Endothelial cell of umbilical vein (primary cell): ENCODE measurements around the gene CNTF. TPM values are rescaled to one million over a fixed set of nuclear protein-coding genes. Genes with fewer than 3 reads are reported as not detected.

Source experiments
- BruUV-seq: library from RNA; stranded (reverse); fragments of 400-500 nt; replicated peaks from 2 replicates; lab custom pipeline; 2021; lab: Mats Ljungman, UMichigan
- CTCF ChIA-PET: fragments of 300-600, 350-600 bp; sonication (Branson Sonifier 250); formaldehyde crosslinking; loops from one replicate; lab custom pipeline; 2021; ENCODE audit warnings: antibody characterized with exemption, inconsistent platforms; lab: Charles Lee
- POLR2A ChIA-PET: fragments of 300-600, 350-600 bp; sonication (Branson Sonifier 250); formaldehyde crosslinking; loops from one replicate; lab custom pipeline; 2021; ENCODE audit warnings: antibody characterized with exemption, inconsistent platforms; lab: Charles Lee
- DNase-seq: peaks from one replicate; pipeline ENCODE4 v3.0.0-alpha.2; 2011; ENCODE audit warnings: low read depth, low spot score
- FAIRE-seq: peaks from 2 replicates; lab custom pipeline; 2011; peaks lifted over from hg19 to GRCh38; lab: Jason Lieb, UNC
- H2AFZ ChIP-seq: 2 replicates; pipeline ENCODE4 v1.6.0; 2012; ENCODE audit warnings: low read depth, low read length, control low read depth, inconsistent platforms
- H3K27ac ChIP-seq: 2 replicates; pipeline ENCODE4 v1.5.1; 2011; ENCODE audit warnings: low read depth, mild to moderate bottlenecking, control low read depth, low read length, moderate library complexity; ENCODE audit not compliant: insufficient read depth
- H3K27me3 ChIP-seq, 2 experiments: 2 replicates each; pipeline versions ENCODE4 v1.6.0 to v1.6.1; 2011; ENCODE audit warnings: low read length in 2 of 2, mixed read lengths in 1 of 2; ENCODE audit not compliant: control insufficient read depth in 2 of 2, insufficient read depth in 2 of 2
- H3K36me3 ChIP-seq, 2 experiments: 2 replicates in 1 of 2; 3 replicates in 1 of 2; pipeline ENCODE4 v1.5.1; 2011; ENCODE audit warnings: low read length in 2 of 2, mild to moderate bottlenecking in 1 of 2, moderate library complexity in 1 of 2; ENCODE audit not compliant: control insufficient read depth in 2 of 2, insufficient read depth in 2 of 2; ENCODE audit errors: extremely low read depth in 1 of 2
- H3K4me1 ChIP-seq: 3 replicates; pipeline ENCODE4 v1.5.1; 2011; ENCODE audit warnings: mild to moderate bottlenecking, low read length; ENCODE audit not compliant: control insufficient read depth, insufficient read depth; ENCODE audit errors: extremely low read depth
- H3K4me2 ChIP-seq: 2 replicates; pipeline ENCODE4 v1.6.1; 2011; ENCODE audit warnings: low read length, control low read depth, mixed read lengths; ENCODE audit not compliant: insufficient read depth
- H3K4me3 ChIP-seq, 3 experiments: fragments of 200-600 bp in 1 of 3; sonication (generic), shearing (Covaris generic) in 1 of 3; replicated peaks in 1 of 3; 2 replicates each; pipeline ENCODE4 v1.5.1; 2011 to 2016; ENCODE audit warnings: control low read depth in 3 of 3, low read length in 3 of 3, mild to moderate bottlenecking in 2 of 3, inconsistent platforms in 1 of 3, low read depth in 1 of 3, moderate library complexity in 1 of 3; ENCODE audit not compliant: insufficient read depth in 1 of 3
- H3K79me2 ChIP-seq: 2 replicates; pipeline ENCODE4 v1.6.0; 2012; ENCODE audit warnings: low read length, inconsistent platforms; ENCODE audit not compliant: control insufficient read depth, insufficient read depth
- H3K9ac ChIP-seq: replicated peaks from 2 replicates; pipeline ENCODE3; 2011; ENCODE audit warnings: low read length, control low read depth; ENCODE audit not compliant: insufficient read depth; ENCODE audit errors: extremely low read depth
- H3K9me1 ChIP-seq: replicated peaks from 3 replicates; pipeline ENCODE4 v1.6.0; 2011; ENCODE audit warnings: mild to moderate bottlenecking, low read length; ENCODE audit not compliant: control insufficient read depth, insufficient read depth; ENCODE audit errors: extremely low read depth
- H3K9me3 ChIP-seq: replicated peaks from 2 replicates; pipeline ENCODE4 v1.5.1; 2012; ENCODE audit warnings: low read length, inconsistent platforms; ENCODE audit not compliant: control insufficient read depth, insufficient read depth
- H4K20me1 ChIP-seq: replicated peaks from 2 replicates; pipeline ENCODE3; 2011; ENCODE audit warnings: mild to moderate bottlenecking, low read length; ENCODE audit not compliant: control insufficient read depth, insufficient read depth; ENCODE audit errors: extremely low read depth
- CTCF ChIP-seq, 2 donors: IDR thresholded peaks; 1 replicate in 1 of 2; 2 replicates in 1 of 2; pipeline ENCODE4 v1.5.1; 2011; ENCODE audit warnings: low read length in 2 of 2, mild to moderate bottlenecking in 2 of 2, moderate library complexity in 2 of 2, control low read depth in 1 of 2, inconsistent platforms in 1 of 2, low read depth in 1 of 2; ENCODE audit not compliant: insufficient read depth in 1 of 2; ENCODE audit errors: extremely low read depth in 1 of 2
- EZH2 ChIP-seq: IDR thresholded peaks from 2 replicates; pipeline ENCODE4 v1.6.1; 2012; ENCODE audit warnings: borderline replicate concordance, low read depth, mild to moderate bottlenecking, moderate library complexity, low read length, inconsistent platforms; ENCODE audit not compliant: severe bottlenecking
- FOS ChIP-seq: IDR thresholded peaks from 2 replicates; pipeline ENCODE4 v1.6.1; 2011; ENCODE audit warnings: mild to moderate bottlenecking, low read length, moderate library complexity, borderline replicate concordance; ENCODE audit not compliant: insufficient read depth
- GATA2 ChIP-seq: IDR thresholded peaks from 2 replicates; pipeline ENCODE4 v1.7.0; 2011; ENCODE audit warnings: low read depth, mild to moderate bottlenecking, moderate library complexity, mixed read lengths, low read length; ENCODE audit not compliant: insufficient read length, insufficient read depth
- JUN ChIP-seq: IDR thresholded peaks from 2 replicates; pipeline ENCODE4 v1.6.1; 2011; ENCODE audit warnings: borderline replicate concordance, low read depth; ENCODE audit not compliant: insufficient read length, insufficient read depth
- MAX ChIP-seq: IDR thresholded peaks from 2 replicates; pipeline ENCODE4 v1.6.1; 2011; ENCODE audit not compliant: insufficient read depth, insufficient read length
- MYC ChIP-seq: IDR thresholded peaks from one replicate; pipeline ENCODE4 v1.6.1; 2011; ENCODE audit warnings: mild to moderate bottlenecking, low read depth, low read length
- POLR2A ChIP-seq: IDR thresholded peaks from 2 replicates; pipeline ENCODE4 v1.6.1; 2012; ENCODE audit warnings: low read depth, mild to moderate bottlenecking, control low read depth, low read length
- POLR2AphosphoS5 ChIP-seq: IDR thresholded peaks from 2 replicates; pipeline ENCODE4 v1.6.1; 2012; ENCODE audit warnings: low read depth, mild to moderate bottlenecking, control low read depth, low read length, moderate library complexity; ENCODE audit not compliant: insufficient read depth
- dilution Hi-C: fragments of 300-500 bp; cut with MboI; formaldehyde crosslinking; loops from one replicate; pipeline ENCODE4 v1.15.0; 2019; ENCODE audit warnings: low sequenced_read_pairs; ENCODE audit not compliant: extremely low pct_ligation_motif_present
- intact Hi-C: fragments of 100-400 bp; cut with micrococcal nuclease; formaldehyde crosslinking; loops from one replicate; pipeline ENCODE4 v1.10.0; 2022
- polyA plus RNA-seq, 4 experiments: library from polyadenylated mRNA; depleted of rRNA in 3 of 4; stranded (reverse) in 3 of 4; unstranded in 1 of 4; fragments of >200 nt; gene quantifications; 2 replicates each; pipeline versions ENCODE4 v1.2.1 to v1.2.3, GENCODE V29; 2011 to 2012; ENCODE audit warnings: missing spikeins in 1 of 4
- total RNA-seq: library from RNA; stranded (reverse); gene quantifications from 2 replicates; pipeline ENCODE4 v1.2.3, GENCODE V29; 2021

CNTF gene
- total and polyA plus RNA-seq, 2 donors (not counting 3 experiments of a cell fraction or from before 2014, with no cell fraction given), result 0.84 to 3.3 TPM

GRCh38 chr11:58649623-58650022, 27.2 kb downstream of the CNTF start:
- POLR2A ChIA-PET, result no interaction called here
- no peak for DNase-seq
- no peaks in the 10 kb centered on the region for H3K9me1 ChIP-seq
- H3K4me3 ChIP-seq, result no peak overlapping the region
- intact Hi-C loops, result no loop called here
- no peak overlapping the region for H3K9ac ChIP-seq
- H3K4me1 ChIP-seq, result no peaks in the 10 kb centered on the region
- no peaks in the 10 kb centered on the region for H4K20me1 ChIP-seq
- CTCF ChIA-PET, result interaction anchor here (0.9 to 2.4 kb wide), 3 partner anchors 20 to 508 kb away, joined by 3 to 7 read pairs (median 3); no protein-coding TSS in a partner anchor
- H3K36me3 ChIP-seq, result no peaks in the 10 kb centered on the region
- dilution Hi-C loops, result no loop called here
- TF ChIP-seq CTCF (IDR thresholded peaks at IDR 0.05; ENCODE audit: extremely low read depth in 1 of 2, insufficient read depth in 1 of 2, low read depth in 1 of 2, low read length in 2 of 2), result no peak
- no peak for TF ChIP-seq MYC
- TF ChIP-seq FOS, result no peak
- TF ChIP-seq POLR2AphosphoS5, result no peak
- no peaks in the 10 kb centered on the region for H3K9me3 ChIP-seq
- no TSS peak for BruUV-seq
- H3K79me2 ChIP-seq, result no peaks in the 10 kb centered on the region
- no peak for FAIRE-seq
- H3K27me3 ChIP-seq, result peaks cover 3 to 21% of the 10 kb centered on the region in 2 experiments
- no peak overlapping the region for H2AFZ ChIP-seq
- no peak overlapping the region for H3K27ac ChIP-seq
- H3K4me2 ChIP-seq, result no peak overlapping the region

- ChIA-PET POLR2A (no interaction called here), CTCF (interaction anchor here (0.9 to 2.4 kb wide), 3 partner anchors 21 to 507 kb away, joined by 3 to 7 read pairs (median 3); no protein-coding TSS in a partner anchor)
- H3K9me1 ChIP-seq, result no peaks in the 10 kb centered on the region
- peaks cover 4 to 22% of the 10 kb centered on the region in 2 experiments for H3K27me3 ChIP-seq
- FAIRE-seq, result no peak
- no peak overlapping the region for H2AFZ ChIP-seq
- dilution Hi-C loops, result no loop called here
- no peaks in the 10 kb centered on the region for H4K20me1 ChIP-seq
- no peak overlapping the region for H3K9ac ChIP-seq
- no peak for DNase-seq
- no peak for TF ChIP-seq CTCF (IDR thresholded peaks at IDR 0.05; ENCODE audit: extremely low read depth in 1 of 2, insufficient read depth in 1 of 2, low read depth in 1 of 2, low read length in 2 of 2)
- TF ChIP-seq EZH2, result no peak
- no peak for TF ChIP-seq POLR2A
- no peak for TF ChIP-seq POLR2AphosphoS5
- TF ChIP-seq MYC, result no peak
- no peak for TF ChIP-seq FOS
- TF ChIP-seq MAX, result no peak
- TF ChIP-seq JUN, result no peak
- TF ChIP-seq GATA2, result no peak
- no peaks in the 10 kb centered on the region for H3K4me1 ChIP-seq
- H3K4me2 ChIP-seq, result no peak overlapping the region
- no peak overlapping the region for H3K27ac ChIP-seq
- H3K4me3 ChIP-seq, result no peak overlapping the region
- BruUV-seq, result no TSS peak
- no peaks in the 10 kb centered on the region for H3K79me2 ChIP-seq
- H3K9me3 ChIP-seq, result no peaks in the 10 kb centered on the region
- intact Hi-C loops, result no loop called here
- no peaks in the 10 kb centered on the region for H3K36me3 ChIP-seq
Measured at GRCh38 chr11:58650496-58650895, 28.0 kb downstream of the CNTF start.
